AG04449 (cell line): ENCODE data around the gene AKIP1.

Experiments
- CTCF ChIA-PET: fragments of 350-600 bp; formaldehyde crosslinking; extraction: SDS; loops from one replicate; lab custom pipeline; 2021; ENCODE audit warnings: antibody characterized with exemption; lab: Yijun Ruan, JAX
- POLR2A ChIA-PET: fragments of 400-600, 350-600 bp; formaldehyde crosslinking; extraction: SDS; loops from one replicate; lab custom pipeline; 2020; ENCODE audit warnings: antibody characterized with exemption, inconsistent platforms; lab: Yijun Ruan, JAX
- DNase-seq: peaks from one replicate; pipeline ENCODE4 v3.0.0-alpha.2; 2010; ENCODE audit warnings: low read depth, low spot score
- H3K4me3 ChIP-seq: 2 replicates; pipeline ENCODE4 v1.5.1; 2011; ENCODE audit warnings: low read depth, mild to moderate bottlenecking, control low read depth, low read length
- TF ChIP-seq, protein P1 (sequence below): IDR thresholded peaks from one replicate; pipeline ENCODE4 v1.5.1; 2011; ENCODE audit warnings: mild to moderate bottlenecking, moderate library complexity, low read length, control low read depth, inconsistent platforms; ENCODE audit not compliant: insufficient read depth; ENCODE audit errors: missing control alignments

AKIP1 gene

DNA sequence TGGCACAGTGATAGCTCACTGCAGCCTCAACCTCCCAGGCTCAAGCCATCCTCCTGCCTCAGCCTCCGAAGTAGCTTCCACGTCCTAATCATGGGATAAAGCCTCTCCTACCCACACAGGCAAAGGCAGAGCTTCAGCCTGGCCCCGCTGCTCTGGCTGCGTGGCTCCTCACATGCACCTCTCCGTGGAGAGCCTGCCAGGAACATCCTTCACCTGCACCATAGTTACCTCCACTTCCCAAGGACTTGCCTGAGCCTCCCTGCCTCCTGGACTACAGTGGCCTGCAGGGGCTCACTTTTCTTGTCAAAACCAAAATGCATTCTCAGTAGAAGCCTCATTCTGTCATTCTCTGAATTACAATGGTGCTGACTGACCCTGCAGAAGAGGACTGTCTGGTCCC lies 15.2 kb downstream of the AKIP1 start:
- no peak overlapping the region for H3K4me3 ChIP-seq
- no peak for DNase-seq
- CTCF ChIA-PET, result interaction anchor here (1.1 kb wide), 2 partner anchors 11 to 14 kb away, joined by 3 to 5 read pairs; no protein-coding TSS in a partner anchor
- TF ChIP-seq, protein P1, sequence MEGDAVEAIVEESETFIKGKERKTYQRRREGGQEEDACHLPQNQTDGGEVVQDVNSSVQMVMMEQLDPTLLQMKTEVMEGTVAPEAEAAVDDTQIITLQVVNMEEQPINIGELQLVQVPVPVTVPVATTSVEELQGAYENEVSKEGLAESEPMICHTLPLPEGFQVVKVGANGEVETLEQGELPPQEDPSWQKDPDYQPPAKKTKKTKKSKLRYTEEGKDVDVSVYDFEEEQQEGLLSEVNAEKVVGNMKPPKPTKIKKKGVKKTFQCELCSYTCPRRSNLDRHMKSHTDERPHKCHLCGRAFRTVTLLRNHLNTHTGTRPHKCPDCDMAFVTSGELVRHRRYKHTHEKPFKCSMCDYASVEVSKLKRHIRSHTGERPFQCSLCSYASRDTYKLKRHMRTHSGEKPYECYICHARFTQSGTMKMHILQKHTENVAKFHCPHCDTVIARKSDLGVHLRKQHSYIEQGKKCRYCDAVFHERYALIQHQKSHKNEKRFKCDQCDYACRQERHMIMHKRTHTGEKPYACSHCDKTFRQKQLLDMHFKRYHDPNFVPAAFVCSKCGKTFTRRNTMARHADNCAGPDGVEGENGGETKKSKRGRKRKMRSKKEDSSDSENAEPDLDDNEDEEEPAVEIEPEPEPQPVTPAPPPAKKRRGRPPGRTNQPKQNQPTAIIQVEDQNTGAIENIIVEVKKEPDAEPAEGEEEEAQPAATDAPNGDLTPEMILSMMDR, result no peak
- POLR2A ChIA-PET, result no interaction called here

DNA sequence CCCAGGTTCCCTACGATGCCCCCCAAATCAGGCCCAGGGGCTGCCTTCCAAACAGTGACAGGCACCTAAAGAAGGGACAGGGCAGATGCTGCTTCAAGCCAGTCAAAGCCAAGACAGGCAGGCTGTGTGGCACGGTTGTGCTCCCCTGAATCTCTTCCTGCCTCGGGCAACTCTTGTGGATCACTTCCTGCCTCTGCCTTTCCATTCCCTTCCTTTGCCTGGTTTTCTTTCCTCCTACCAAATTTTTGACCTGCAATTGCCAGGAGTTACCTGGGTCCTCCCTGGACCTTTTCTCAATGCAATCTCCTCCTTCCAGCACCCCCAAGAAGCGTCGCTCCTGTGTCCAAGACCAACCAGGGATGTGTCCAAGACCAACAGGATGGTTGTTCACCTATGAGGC lies 16.2 kb downstream of the AKIP1 start:
- POLR2A ChIA-PET, result no interaction called here
- no peak overlapping the region for H3K4me3 ChIP-seq
- no peak for DNase-seq
- TF ChIP-seq, protein P1, result no peak
- CTCF ChIA-PET, result interaction anchor here (1.6 kb wide), 1 partner anchor 13 kb away, joined by 4 read pairs; no protein-coding TSS in a partner anchor

DNA sequence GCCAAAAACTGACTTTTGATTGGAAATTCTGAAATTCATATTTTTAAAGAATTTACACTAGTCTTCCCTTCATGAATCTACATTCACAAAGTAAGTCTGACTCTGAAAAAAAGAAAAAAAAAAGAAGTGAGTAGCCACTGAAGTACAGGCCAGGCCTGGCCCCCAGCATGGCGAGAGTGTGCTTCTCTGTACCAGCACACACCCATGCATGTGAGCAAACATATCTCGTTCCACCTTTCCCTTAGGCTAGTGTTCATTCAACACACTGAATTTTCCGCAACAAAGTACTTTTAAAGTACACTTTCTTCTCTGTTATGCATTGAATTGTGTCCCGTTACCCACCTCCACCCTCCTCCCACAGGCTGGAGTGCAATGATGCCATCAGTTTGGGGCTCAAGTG lies 17.2 kb downstream of the AKIP1 start:
- CTCF ChIA-PET, result interaction anchor here (1.6 kb wide), 1 partner anchor 14 kb away, joined by 4 read pairs; no protein-coding TSS in a partner anchor
- no peak overlapping the region for H3K4me3 ChIP-seq
- TF ChIP-seq, protein P1, result no peak
- no peak for DNase-seq
- POLR2A ChIA-PET, result no interaction called here

DNA sequence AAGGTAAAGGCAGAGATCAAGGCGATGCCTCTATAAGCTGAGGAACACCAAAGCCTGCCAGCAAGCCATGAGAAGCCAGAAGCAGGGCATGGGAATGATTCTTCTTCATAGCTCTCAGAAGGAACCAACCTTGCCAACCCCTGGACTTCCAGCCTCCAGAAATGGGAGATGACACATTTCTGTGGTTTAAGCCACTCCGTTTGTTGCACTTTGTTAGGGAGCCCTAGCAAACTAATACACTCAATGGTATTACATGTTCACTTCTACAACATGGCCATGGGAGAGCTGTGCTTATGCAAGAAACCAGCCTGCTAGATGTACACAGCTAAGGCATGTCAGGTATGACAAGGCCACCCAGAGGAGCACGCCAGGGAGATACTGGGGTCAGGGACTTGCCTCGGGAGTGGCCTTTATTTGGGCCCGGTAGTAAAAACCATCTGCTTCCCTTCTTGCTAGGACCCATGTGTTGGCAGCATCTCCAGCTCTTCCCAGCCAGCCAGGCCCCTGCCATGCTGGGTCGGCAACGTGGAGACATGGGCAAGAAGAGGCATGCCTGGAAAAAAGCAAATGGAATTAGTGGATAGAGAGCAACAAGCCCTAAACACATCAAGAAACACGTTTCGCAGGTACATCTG lies 18.1 kb downstream of the AKIP1 start:
- ChIA-PET CTCF (no interaction called here), POLR2A (interaction anchor here (0.7 kb wide), 1 partner anchor 208 kb away, joined by 3 read pairs; no protein-coding TSS in a partner anchor)
- no peak overlapping the region for H3K4me3 ChIP-seq
- no peak for DNase-seq
- TF ChIP-seq, protein P1, result no peak

DNA sequence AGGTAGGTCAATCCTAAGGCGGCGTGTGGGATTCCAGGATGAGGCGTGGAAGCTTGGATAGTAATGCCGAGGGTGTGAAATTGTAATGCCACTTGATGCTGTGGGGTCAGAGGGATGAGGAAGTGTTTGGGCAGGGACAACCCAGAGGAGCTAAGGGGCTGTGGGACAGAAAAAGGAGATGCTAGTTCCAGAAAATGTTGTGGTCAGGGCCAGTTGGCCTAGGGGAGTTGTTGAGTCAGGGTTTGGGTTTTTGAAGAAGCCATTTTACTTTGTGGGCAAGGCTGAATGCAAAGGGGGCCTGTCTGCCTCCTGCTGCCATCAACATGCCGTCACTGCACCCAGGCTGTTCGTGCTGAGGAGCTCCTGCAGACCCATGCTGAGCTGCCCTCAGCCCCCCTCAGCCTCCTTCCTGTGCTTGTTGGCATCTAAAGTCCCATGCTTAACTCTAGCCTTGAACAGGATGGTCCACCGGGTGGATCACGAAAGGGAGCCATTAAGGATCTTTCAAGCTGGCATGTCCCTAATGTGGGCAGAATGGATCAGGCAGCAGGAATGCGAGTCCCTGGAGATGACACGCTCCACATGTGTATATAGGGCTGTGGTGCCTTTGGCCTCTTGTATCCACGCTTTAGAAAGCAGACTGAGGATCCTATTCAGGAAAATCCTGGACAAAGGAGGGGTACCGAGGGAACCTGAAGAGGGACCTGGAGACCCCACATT lies 19.6 kb downstream of the AKIP1 start:
- ChIA-PET CTCF (interaction anchor here (1.3 kb wide), 1 partner anchor 16 kb away, joined by 6 read pairs; no protein-coding TSS in a partner anchor), POLR2A (no interaction called here)
- TF ChIP-seq, protein P1, result no peak
- H3K4me3 ChIP-seq, result no peak overlapping the region
- no peak for DNase-seq

DNA sequence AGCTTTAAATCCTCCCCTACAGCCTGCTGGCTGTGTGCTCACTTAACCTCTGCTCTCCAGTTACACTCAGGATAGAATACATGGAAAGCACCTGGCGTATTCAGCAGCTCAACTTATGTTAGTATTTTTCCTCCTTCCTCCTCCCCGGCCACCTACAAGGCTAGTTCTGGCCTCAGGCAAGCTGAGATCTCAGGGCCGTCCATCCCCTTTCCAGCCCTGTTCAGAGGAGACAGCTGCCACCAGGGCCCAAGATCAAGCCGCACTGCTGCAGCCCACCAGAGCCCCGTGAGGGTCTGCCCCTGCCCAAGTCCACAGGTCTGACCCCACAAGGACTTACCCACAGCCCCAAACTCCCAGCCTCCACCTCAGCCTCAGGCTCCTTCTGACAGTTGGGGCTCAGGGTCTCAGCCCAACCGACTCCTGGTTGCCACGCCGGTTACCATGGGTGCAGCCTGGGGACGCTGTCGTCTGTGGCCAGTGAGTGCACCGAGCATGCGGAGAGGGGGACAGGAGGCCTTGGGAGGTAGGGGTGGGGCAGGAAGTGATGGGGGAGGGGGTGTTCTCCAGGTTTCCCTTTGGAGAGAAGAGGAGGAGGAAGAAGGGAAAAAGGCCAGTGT lies 21.7 kb downstream of the AKIP1 start, which contains the start of gene C11orf16:
C11orf16 (minus strand) TSS at position 384 of the 617 bp plus-strand sequence. CDS start 639 bp downstream, outside the sequence.
- TF ChIP-seq, protein P1, result no peak
- POLR2A ChIA-PET, result no interaction called here
- DNase-seq, result no peak
- no peak within 1 kb of the TSS for H3K4me3 ChIP-seq
- CTCF ChIA-PET, result interaction anchor here (0.6 to 1.1 kb wide), 2 partner anchors 27 to 232 kb away, joined by 3 read pairs; no protein-coding TSS in a partner anchor
